PC-3 (cell line): ENCODE results near the gene ADTRP. TPM values are rescaled to one million over a fixed set of nuclear protein-coding genes. Genes with fewer than 3 reads are reported as not detected.
"Not testable (repeated sequence)": the region's sequence is repeated elsewhere in the genome, so short reads cannot be mapped to it uniquely, and the experiment has no call there.

Experiments
- ATAC-seq: fragments of 200-7000 bp; cut with Tn5 transposase; 2 replicates; pipeline ENCODE4 v1.9.1; 2020; ENCODE audit warnings: mild to moderate bottlenecking, moderate library complexity
- BruUV-seq: library from RNA; stranded (reverse); fragments of 400-500 nt; replicated peaks from 2 replicates; lab custom pipeline; 2021; lab: Mats Ljungman, UMichigan
- CTCF ChIA-PET: fragments of 300-600 bp; sonication (Branson Sonifier 250); formaldehyde crosslinking; loops from one replicate; lab custom pipeline; 2022; ENCODE audit warnings: antibody characterized with exemption; lab: Charles Lee
- POLR2A ChIA-PET: fragments of 300-600 bp; sonication (Branson Sonifier 250); formaldehyde crosslinking; loops from one replicate; lab custom pipeline; 2022; ENCODE audit warnings: antibody characterized with exemption; ENCODE audit not compliant: unreplicated experiment; lab: Charles Lee
- DNase-seq: peaks from one replicate; pipeline ENCODE4 v3.0.0-alpha.2; 2015
- H2AFZ ChIP-seq: fragments of 300-600 bp; sonication (generic); 2 replicates; pipeline ENCODE4 v1.6.0; 2016; ENCODE audit warnings: antibody characterized with exemption, low read length
- H3F3A ChIP-seq: fragments of 300-600 bp; sonication (generic); one replicate; pipeline ENCODE4 v1.6.0; 2017; ENCODE audit warnings: antibody characterized with exemption, low read length, control low read depth, mild to moderate bottlenecking; ENCODE audit not compliant: unreplicated experiment
- H3K27ac ChIP-seq: fragments of 300-600 bp; sonication (generic); 2 replicates; pipeline ENCODE4 v1.5.1; 2016; ENCODE audit warnings: mild to moderate bottlenecking, low read length
- H3K27me3 ChIP-seq: fragments of 300-600 bp; sonication (generic); 2 replicates; pipeline ENCODE4 v1.6.1; 2016; ENCODE audit warnings: low read length, mixed read lengths
- H3K36me3 ChIP-seq: fragments of 300-600 bp; sonication (generic); 2 replicates; pipeline ENCODE4 v1.6.1; 2016; ENCODE audit warnings: low read depth, mixed run types, low read length, mixed read lengths
- H3K4me1 ChIP-seq: fragments of 300-600 bp; sonication (generic); 2 replicates; pipeline ENCODE4 v1.5.1; 2016; ENCODE audit warnings: low read length; ENCODE audit not compliant: insufficient read depth
- H3K4me2 ChIP-seq: fragments of 300-600 bp; sonication (generic); 2 replicates; pipeline ENCODE4 v1.6.0; 2016; ENCODE audit warnings: low read length
- H3K4me3 ChIP-seq: fragments of 300-600 bp; sonication (generic); 2 replicates; pipeline ENCODE4 v1.5.1; 2016; ENCODE audit warnings: mild to moderate bottlenecking, low read length, mixed read lengths
- H3K79me2 ChIP-seq: fragments of 300-600 bp; sonication (generic); 2 replicates; pipeline ENCODE4 v1.6.1; 2017; ENCODE audit warnings: low read length, mixed read lengths
- H3K9ac ChIP-seq: fragments of 300-600 bp; sonication (generic); 2 replicates; pipeline ENCODE4 v1.6.0; 2016; ENCODE audit warnings: mild to moderate bottlenecking, low read length
- H3K9me2 ChIP-seq: fragments of 300-600 bp; sonication (generic); replicated peaks from 2 replicates; pipeline ENCODE4 v1.6.1; 2016; ENCODE audit warnings: mixed run types, low read length, mixed read lengths
- H3K9me3 ChIP-seq: fragments of 300-600 bp; sonication (generic); 2 replicates; pipeline ENCODE4 v1.6.1; 2016; ENCODE audit warnings: low read length, mixed read lengths
- H4K20me1 ChIP-seq: fragments of 300-600 bp; sonication (generic); 2 replicates; pipeline ENCODE4 v1.6.1; 2016; ENCODE audit warnings: low read length, mixed read lengths
- EZH2 ChIP-seq: fragments of 300-600 bp; sonication (generic); IDR thresholded peaks from one replicate; pipeline ENCODE4 v1.6.1; 2017; ENCODE audit warnings: antibody characterized with exemption, mild to moderate bottlenecking, low read length; ENCODE audit not compliant: unreplicated experiment
- EZH2phosphoT487 ChIP-seq: fragments of 300-600 bp; sonication (generic); IDR thresholded peaks from 2 replicates; pipeline ENCODE4 v1.6.1; 2018; ENCODE audit warnings: mild to moderate bottlenecking, antibody characterized with exemption, low read length, borderline replicate concordance
- intact Hi-C: fragments of 100-400 bp; cut with micrococcal nuclease; formaldehyde crosslinking; loops from 2 replicates; pipeline ENCODE4 v1.9.0; 2023
- total RNA-seq: library from RNA; depleted of rRNA; stranded (reverse); fragments of >200 nt; gene quantifications from 2 replicates; pipeline ENCODE4 v1.2.3, GENCODE V29; 2014
- TF ChIP-seq, protein P1 (sequence below): fragments of 300-600 bp; sonication (generic); conservative IDR thresholded peaks from 2 replicates; pipeline ENCODE4 v1.5.1; 2017; ENCODE audit warnings: antibody characterized with exemption, low read depth, mild to moderate bottlenecking, low read length

ADTRP gene
- total RNA-seq, 1 experiment from 2014 or later = not detected

- no peaks in the 10 kb centered on the region for H3K27me3 ChIP-seq
- POLR2A ChIA-PET = no interaction called here
- no peak overlapping the region for H3K27ac ChIP-seq
These were observed 25.5 kb upstream of the ADTRP start for GRCh38 chr6:11804135-11804534.

DNA sequence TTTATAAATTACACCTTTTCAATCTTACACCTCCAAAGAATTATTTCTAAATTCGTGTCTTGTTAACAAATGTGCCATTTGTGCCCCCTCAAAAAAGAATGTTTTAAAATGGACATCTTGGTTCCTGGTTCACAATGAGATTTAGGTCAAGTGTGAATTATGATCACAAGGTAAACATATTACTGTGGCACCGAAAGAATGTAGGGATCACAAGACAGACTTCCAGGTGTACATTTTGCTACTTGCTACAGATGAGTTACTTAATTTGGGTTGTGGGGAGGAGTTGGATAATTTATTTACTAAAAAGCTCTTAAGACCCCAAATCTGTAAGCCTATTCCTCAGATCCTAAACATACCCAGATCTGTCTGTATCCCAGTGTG is 25.0 kb upstream of the ADTRP start:
- BruUV-seq = no TSS peak
- TF ChIP-seq, protein P1, sequence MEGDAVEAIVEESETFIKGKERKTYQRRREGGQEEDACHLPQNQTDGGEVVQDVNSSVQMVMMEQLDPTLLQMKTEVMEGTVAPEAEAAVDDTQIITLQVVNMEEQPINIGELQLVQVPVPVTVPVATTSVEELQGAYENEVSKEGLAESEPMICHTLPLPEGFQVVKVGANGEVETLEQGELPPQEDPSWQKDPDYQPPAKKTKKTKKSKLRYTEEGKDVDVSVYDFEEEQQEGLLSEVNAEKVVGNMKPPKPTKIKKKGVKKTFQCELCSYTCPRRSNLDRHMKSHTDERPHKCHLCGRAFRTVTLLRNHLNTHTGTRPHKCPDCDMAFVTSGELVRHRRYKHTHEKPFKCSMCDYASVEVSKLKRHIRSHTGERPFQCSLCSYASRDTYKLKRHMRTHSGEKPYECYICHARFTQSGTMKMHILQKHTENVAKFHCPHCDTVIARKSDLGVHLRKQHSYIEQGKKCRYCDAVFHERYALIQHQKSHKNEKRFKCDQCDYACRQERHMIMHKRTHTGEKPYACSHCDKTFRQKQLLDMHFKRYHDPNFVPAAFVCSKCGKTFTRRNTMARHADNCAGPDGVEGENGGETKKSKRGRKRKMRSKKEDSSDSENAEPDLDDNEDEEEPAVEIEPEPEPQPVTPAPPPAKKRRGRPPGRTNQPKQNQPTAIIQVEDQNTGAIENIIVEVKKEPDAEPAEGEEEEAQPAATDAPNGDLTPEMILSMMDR = no peak
- TF ChIP-seq EZH2 (no peak), EZH2phosphoT487 (no peak)
- no peak for DNase-seq
- no peak for ATAC-seq
- Histone ChIP-seq H4K20me1 (no peaks in the 10 kb centered on the region), H3F3A (no peaks in the 10 kb centered on the region), H3K27me3 (no peaks in the 10 kb centered on the region), H3K4me3 (no peak overlapping the region), H3K79me2 (no peaks in the 10 kb centered on the region), H2AFZ (no peak overlapping the region), H3K9ac (no peak overlapping the region), H3K4me1 (peaks cover 7% of the 10 kb centered on the region), H3K9me3 (no peaks in the 10 kb centered on the region), H3K9me2 (no peaks in the 10 kb centered on the region), H3K4me2 (no peak overlapping the region), H3K27ac (no peak overlapping the region), H3K36me3 (no peaks in the 10 kb centered on the region)
- CTCF ChIA-PET = no interaction called here
- POLR2A ChIA-PET = no interaction called here
- intact Hi-C loops = no loop called here

More at GRCh38 chr6:11804135-11804534, 25.5 kb upstream of the ADTRP start:
- DNase-seq (no peak), ATAC-seq (no peak)
- H4K20me1 ChIP-seq = no peaks in the 10 kb centered on the region
- no peak overlapping the region for H2AFZ ChIP-seq
- no peaks in the 10 kb centered on the region for H3K9me3 ChIP-seq
- no peak overlapping the region for H3K4me3 ChIP-seq
- TF ChIP-seq EZH2phosphoT487 (no peak), EZH2 (no peak)
- TF ChIP-seq, protein P1 = no peak
- BruUV-seq = no TSS peak
- no peaks in the 10 kb centered on the region for H3K36me3 ChIP-seq
- peaks cover 7% of the 10 kb centered on the region for H3K4me1 ChIP-seq
- H3K79me2 ChIP-seq = no peaks in the 10 kb centered on the region
- H3K9ac ChIP-seq = no peak overlapping the region
- CTCF ChIA-PET = no interaction called here
- intact Hi-C loops = no loop called here
- H3K4me2 ChIP-seq = no peak overlapping the region
- no peaks in the 10 kb centered on the region for H3F3A ChIP-seq
- no peaks in the 10 kb centered on the region for H3K9me2 ChIP-seq

DNA sequence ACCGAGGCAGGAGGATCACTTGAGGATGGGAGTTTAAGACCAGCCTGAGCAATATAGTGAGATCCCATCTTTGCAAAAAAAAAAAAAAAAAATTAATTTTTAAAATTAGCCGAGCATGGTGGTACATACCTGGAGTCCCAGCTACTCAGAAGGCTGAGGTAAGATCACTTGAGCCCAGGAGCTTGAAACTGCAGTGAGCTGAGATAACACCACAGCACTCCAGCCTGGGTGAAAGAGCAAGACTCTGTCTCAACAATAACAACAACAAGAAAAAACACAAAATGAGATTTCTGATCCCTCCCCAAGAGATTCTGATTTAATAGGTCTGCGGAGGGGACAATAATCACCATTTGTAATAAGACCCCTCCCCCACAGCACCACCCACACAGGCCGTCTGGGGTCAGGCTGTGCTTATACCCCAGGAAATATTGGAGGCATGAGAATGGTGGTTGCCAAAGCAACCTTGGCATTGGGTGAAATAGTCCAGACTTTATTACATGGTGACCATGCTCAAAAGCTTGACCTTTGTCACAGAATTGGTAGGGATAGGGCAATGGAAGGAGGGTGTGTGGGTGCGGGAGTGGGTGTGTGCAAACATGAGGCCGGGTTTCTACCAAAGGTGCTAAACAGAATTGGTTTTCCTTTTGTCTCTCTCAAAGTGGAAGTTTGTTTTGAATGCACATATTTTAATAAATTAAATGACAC is 24.4 kb upstream of the ADTRP start:
- DNase-seq (no peak), ATAC-seq (no peak)
- H3K9me3 ChIP-seq = no peaks in the 10 kb centered on the region
- no peaks in the 10 kb centered on the region for H3K36me3 ChIP-seq
- no peak overlapping the region for H3K9ac ChIP-seq
- no peak overlapping the region for H3K4me3 ChIP-seq
- H3K4me2 ChIP-seq = no peak overlapping the region
- H3K79me2 ChIP-seq = no peaks in the 10 kb centered on the region
- H3K27ac ChIP-seq = no peak overlapping the region
- TF ChIP-seq, protein P1 = no peak
- TF ChIP-seq EZH2phosphoT487 (no peak), EZH2 (no peak)
- CTCF ChIA-PET = no interaction called here
- no peaks in the 10 kb centered on the region for H3K9me2 ChIP-seq
- no peaks in the 10 kb centered on the region for H3K27me3 ChIP-seq
- intact Hi-C loops = no loop called here
- no peaks in the 10 kb centered on the region for H4K20me1 ChIP-seq
- POLR2A ChIA-PET = no interaction called here
- BruUV-seq = no TSS peak
- no peaks in the 10 kb centered on the region for H3F3A ChIP-seq
- H3K4me1 ChIP-seq = peaks cover 7% of the 10 kb centered on the region
- no peak overlapping the region for H2AFZ ChIP-seq

DNA sequence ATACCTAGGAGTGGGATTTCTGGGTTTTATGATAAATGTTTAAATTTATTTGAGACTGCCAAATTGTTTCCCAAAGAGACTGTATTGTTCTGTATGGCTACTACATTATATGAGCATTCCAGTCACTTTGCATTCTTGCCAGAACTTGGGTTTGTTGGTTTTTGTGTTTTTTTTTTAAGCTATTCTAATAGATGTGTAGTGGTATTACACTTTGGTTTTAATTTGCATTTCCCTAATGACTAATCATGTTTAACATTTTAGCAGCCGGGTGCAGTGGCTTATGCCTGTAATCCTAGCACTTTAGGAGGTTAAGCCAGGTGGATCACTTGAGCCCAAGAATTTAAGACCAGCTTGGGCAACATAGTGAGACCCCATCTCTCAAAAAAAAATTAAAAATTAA is 21.9 kb upstream of the ADTRP start:
- not testable (repeated sequence) for BruUV-seq

More for the DNA sequence above, 21.9 kb upstream of the ADTRP start:
- H3K79me2 ChIP-seq, intact Hi-C loops, H3K4me3 ChIP-seq, H4K20me1 ChIP-seq, H3K4me2 ChIP-seq, CTCF ChIA-PET, H3K4me1 ChIP-seq, H3K9me3 ChIP-seq, H2AFZ ChIP-seq, ATAC-seq, H3K9me2 ChIP-seq, H3K36me3 ChIP-seq, H3K9ac ChIP-seq, H3K27ac ChIP-seq, POLR2A ChIA-PET, H3K27me3 ChIP-seq, DNase-seq, H3F3A ChIP-seq: not testable (repeated sequence)
